Measurements from ENCODE around the gene FASTKD3. TPM values are rescaled to one million over a fixed set of nuclear protein-coding genes. Genes with fewer than 3 reads are reported as not detected.

The FASTKD3 gene
- total and polyA plus RNA-seq, 2 of the 4 experiments (the other 2 are of a cell fraction), result 8.4 to 12.7 TPM

DNA sequence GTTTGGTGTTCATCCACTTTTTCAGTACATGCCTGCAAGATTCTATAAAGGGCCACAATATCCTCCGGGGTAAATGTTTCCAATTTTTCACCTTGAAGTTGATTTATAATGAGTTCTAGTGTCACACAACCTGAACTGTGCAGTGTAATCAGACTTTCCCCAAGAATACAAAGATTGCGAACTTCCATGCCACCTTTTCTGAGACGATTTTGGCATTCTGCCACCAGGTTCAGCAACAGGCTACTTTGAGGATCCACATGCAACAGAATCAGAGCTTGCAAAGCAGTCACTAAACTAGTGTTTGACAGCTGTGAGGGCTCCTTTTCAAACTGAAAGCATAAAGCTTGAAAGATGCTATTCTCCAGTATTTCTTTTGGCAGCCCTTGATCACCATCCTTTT is 1.6 kb downstream of the FASTKD3 start:
- TF ChIP-seq SMC3 (IDR thresholded peaks at IDR 0.05; ENCODE audit: low read depth, low read length), result no peak
- TF ChIP-seq POLR2A (IDR thresholded peaks at IDR 0.05; ENCODE audit: low read depth, low read length), result no peak
- TF ChIP-seq NFE2L2 (IDR thresholded peaks at IDR 0.05; ENCODE audit: low read depth, low read length), result no peak
- no peak for TF ChIP-seq CEBPB (IDR thresholded peaks at IDR 0.05; ENCODE audit: low read depth, low read length)
- no peak for TF ChIP-seq RAD21 (IDR thresholded peaks at IDR 0.05; ENCODE audit: low read length)
- TF ChIP-seq, protein P1, sequence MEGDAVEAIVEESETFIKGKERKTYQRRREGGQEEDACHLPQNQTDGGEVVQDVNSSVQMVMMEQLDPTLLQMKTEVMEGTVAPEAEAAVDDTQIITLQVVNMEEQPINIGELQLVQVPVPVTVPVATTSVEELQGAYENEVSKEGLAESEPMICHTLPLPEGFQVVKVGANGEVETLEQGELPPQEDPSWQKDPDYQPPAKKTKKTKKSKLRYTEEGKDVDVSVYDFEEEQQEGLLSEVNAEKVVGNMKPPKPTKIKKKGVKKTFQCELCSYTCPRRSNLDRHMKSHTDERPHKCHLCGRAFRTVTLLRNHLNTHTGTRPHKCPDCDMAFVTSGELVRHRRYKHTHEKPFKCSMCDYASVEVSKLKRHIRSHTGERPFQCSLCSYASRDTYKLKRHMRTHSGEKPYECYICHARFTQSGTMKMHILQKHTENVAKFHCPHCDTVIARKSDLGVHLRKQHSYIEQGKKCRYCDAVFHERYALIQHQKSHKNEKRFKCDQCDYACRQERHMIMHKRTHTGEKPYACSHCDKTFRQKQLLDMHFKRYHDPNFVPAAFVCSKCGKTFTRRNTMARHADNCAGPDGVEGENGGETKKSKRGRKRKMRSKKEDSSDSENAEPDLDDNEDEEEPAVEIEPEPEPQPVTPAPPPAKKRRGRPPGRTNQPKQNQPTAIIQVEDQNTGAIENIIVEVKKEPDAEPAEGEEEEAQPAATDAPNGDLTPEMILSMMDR (conservative IDR thresholded peaks at IDR 0.05; ENCODE audit: low read depth, low read length), result no peak
- TF ChIP-seq RFX5 (IDR thresholded peaks at IDR 0.05; ENCODE audit: low read depth, low read length), result no peak
- TF ChIP-seq CHD1 (IDR thresholded peaks at IDR 0.05; ENCODE audit: low read depth, low read length), result no peak
- TF ChIP-seq BHLHE40 (IDR thresholded peaks at IDR 0.05; ENCODE audit: low read depth, low read length), result no peak
- TF ChIP-seq MAZ (IDR thresholded peaks at IDR 0.05; ENCODE audit: borderline replicate concordance, low read depth, low read length), result no peak
- TF ChIP-seq RCOR1 (IDR thresholded peaks at IDR 0.05; ENCODE audit: insufficient replicate concordance, low read length), result no peak
- TF ChIP-seq MXI1 (IDR thresholded peaks at IDR 0.05; ENCODE audit: borderline replicate concordance, low read depth, low read length), result no peak
- TF ChIP-seq, protein P2, sequence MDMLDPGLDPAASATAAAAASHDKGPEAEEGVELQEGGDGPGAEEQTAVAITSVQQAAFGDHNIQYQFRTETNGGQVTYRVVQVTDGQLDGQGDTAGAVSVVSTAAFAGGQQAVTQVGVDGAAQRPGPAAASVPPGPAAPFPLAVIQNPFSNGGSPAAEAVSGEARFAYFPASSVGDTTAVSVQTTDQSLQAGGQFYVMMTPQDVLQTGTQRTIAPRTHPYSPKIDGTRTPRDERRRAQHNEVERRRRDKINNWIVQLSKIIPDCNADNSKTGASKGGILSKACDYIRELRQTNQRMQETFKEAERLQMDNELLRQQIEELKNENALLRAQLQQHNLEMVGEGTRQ (IDR thresholded peaks at IDR 0.05; ENCODE audit: low read depth, low read length), result no peak
- Histone ChIP-seq H3K9ac (ENCODE audit: low read depth, low read length) (no peak overlapping the region), H3K4me3 (ENCODE audit: insufficient read depth, low read depth, low read length) (no peak overlapping the region), H3K27ac (ENCODE audit: insufficient read depth, low read length) (no peak overlapping the region), H3K4me1 (ENCODE audit: control insufficient read depth, insufficient read depth, low read length) (0 out of 2 replicates have a peak, but pooled peaks cover 2% of the 10 kb centered on the region), H4K91ac (ENCODE audit: insufficient read depth, low read depth, low read length) (no peak overlapping the region), H2BK5ac (ENCODE audit: low read depth, low read length, poor library complexity, severe bottlenecking) (no peak overlapping the region), H3K27me3 (ENCODE audit: control insufficient read depth, insufficient read depth, low read length) (no peaks in the 10 kb centered on the region), H3K4me2 (ENCODE audit: low read depth, low read length) (no peak overlapping the region), H3K23ac (ENCODE audit: low read depth, low read length) (no peak overlapping the region), H3K14ac (replicated peaks; ENCODE audit: low read depth, low read length) (no peak overlapping the region), H3K36me3 (ENCODE audit: control insufficient read depth, insufficient read depth, low read length) (peaks cover 5% of the 10 kb centered on the region), H3K4ac (ENCODE audit: low read depth, low read length) (no peak overlapping the region), H4K20me1 (ENCODE audit: insufficient read depth, low read length) (no peaks in the 10 kb centered on the region; the same call in 1 of the 2 replicates), H2AFZ (replicated peaks; ENCODE audit: low read length, poor library complexity) (no peak overlapping the region), H3K18ac (ENCODE audit: low read depth, low read length) (no peak overlapping the region), H4K5ac (ENCODE audit: low read depth, low read length) (no peak overlapping the region), H2AK9ac (replicated peaks; ENCODE audit: low read depth, low read length, poor library complexity) (no peak overlapping the region), H2BK120ac (ENCODE audit: low read depth, low read length) (no peak overlapping the region), H2BK15ac (ENCODE audit: low read depth, low read length) (no peak overlapping the region), H3K56ac (ENCODE audit: extremely low read depth, insufficient read depth, low read length) (no peak overlapping the region), H3K79me1 (ENCODE audit: low read depth in 1 of 2, low read length in 2 of 2) (peaks cover 15 to 36% of the 10 kb centered on the region in 2 experiments), H4K8ac (ENCODE audit: low read depth in 2 of 2, low read length in 2 of 2) (no peak overlapping the region), H2AK5ac (ENCODE audit: low read depth, low read length) (no peak overlapping the region), H2BK20ac (ENCODE audit: low read depth, low read length) (no peak overlapping the region), H3K9me1 (ENCODE audit: insufficient read depth, low read length) (peaks cover 2% of the 10 kb centered on the region; the same call in 1 of the 2 replicates), H3K9me3 (ENCODE audit: control insufficient read depth, insufficient read depth, low read length) (no peaks in the 10 kb centered on the region)
- in situ Hi-C loops (cut with MboI; ENCODE audit: low sequenced_read_pairs) (no loop called here), dilution Hi-C loops (cut with HindIII; ENCODE audit: low sequenced_read_pairs, unreplicated experiment) (no loop called here), intact Hi-C loops (cut with micrococcal nuclease) (no loop called here)
- DNase-seq (no peak), ATAC-seq (ENCODE audit: low read depth) (no peak)
- WGBS, 2 experiments (ENCODE audit: extremely low coverage in 2 of 2, insufficient read length in 1 of 2), result no CpG with 5 or more reads among the region's 3 CpGs
- CTCF ChIA-PET, result interaction anchor here (0.5 kb wide), 1 partner anchor 1099 kb away, joined by 4 read pairs; no protein-coding TSS in a partner anchor
- POLR2A ChIA-PET (ENCODE audit: unreplicated experiment), result no interaction called here
- no TSS peak for BruUV-seq (replicated peaks)

All from IMR-90 (cell line).